Activated T-helper 2 cell treated with anti-CD3 and anti-CD28 coated beads, Interferon-gamma antibody, Interleukin-2, Interleukin-4, amounts not matched to agents 10 μg/mL and 5 μg/mL and 100 μg/mL, durations not matched to agents 14 hours and 24 hours and 36 hours (primary cell): Measurements from ENCODE around the gene INTS3. TPM values are rescaled to one million over a fixed set of nuclear protein-coding genes. Genes with fewer than 3 reads are reported as not detected.

Experiments used
- DNase-seq: peaks from one replicate; pipeline ENCODE4 v3.0.0; 2021; ENCODE audit warnings: low spot score
- H3K27ac Mint-ChIP-seq: one replicate; pipeline ENCODE4 v1.8.0; 2021; ENCODE audit warnings: mixed read lengths
- H3K27me3 Mint-ChIP-seq: one replicate; pipeline ENCODE4 v1.8.0; 2021; ENCODE audit warnings: low read depth, mixed read lengths
- H3K36me3 Mint-ChIP-seq: one replicate; pipeline ENCODE4 v1.8.0; 2021; ENCODE audit warnings: low read depth, mixed read lengths
- H3K4me1 Mint-ChIP-seq: one replicate; pipeline ENCODE4 v1.8.0; 2021; ENCODE audit warnings: low read depth, mixed read lengths
- H3K4me3 Mint-ChIP-seq: one replicate; pipeline ENCODE4 v1.8.0; 2021; ENCODE audit warnings: low read depth, mild to moderate bottlenecking, moderate library complexity, mixed read lengths
- H3K9me3 Mint-ChIP-seq: one replicate; pipeline ENCODE4 v1.8.0; 2021; ENCODE audit warnings: mixed read lengths
- intact Hi-C: fragments of 100-400 bp; cut with micrococcal nuclease; formaldehyde crosslinking; loops from one replicate; pipeline ENCODE4 v1.15.1; 2023
- total RNA-seq: library from RNA; stranded (reverse); gene quantifications from 2 replicates; pipeline ENCODE4 v1.2.3, GENCODE V29; 2022

Gene INTS3
- total RNA-seq = 53.8 and 54.0 TPM in 2 replicates

DNA sequence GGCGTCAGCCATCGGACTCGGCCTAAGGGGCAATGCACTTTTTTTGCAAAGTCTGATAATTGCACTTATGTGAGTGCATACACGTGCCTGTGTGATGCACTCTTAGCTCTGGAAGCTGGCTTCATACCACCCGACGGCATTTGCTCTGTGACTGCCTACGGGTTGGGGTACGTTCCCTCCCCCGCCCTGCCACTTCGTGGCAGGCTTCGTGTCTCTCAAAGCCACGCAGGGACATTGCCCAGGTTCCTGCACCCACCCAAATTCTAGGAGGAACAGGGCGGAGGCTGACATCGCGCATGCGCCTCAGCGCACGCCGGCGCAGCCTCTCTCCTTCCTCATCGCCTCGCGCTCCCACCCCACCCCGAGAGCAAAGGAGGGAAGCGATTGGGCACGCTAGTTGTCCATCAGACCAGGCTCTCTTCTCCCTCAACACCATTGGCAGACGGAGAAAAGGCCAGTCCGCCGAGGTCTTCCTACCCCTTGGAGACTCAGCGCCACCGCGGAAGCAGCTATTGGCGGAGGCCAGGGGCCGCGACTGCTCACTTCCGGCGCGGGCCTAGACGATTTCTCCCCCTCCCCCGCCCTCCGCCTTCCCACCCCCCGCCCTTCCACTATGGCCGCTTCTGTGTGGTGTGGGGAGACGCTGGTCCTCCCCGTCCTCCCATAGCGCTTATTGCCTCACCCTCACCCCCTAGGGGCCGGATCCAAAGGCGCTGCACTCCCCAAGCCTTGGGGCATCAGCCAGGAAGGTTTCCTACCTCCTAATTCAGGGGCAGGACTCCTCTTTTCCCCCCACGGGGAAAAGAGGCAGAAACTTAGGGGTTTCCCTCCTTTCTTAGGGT is at the start of gene INTS3:
TSS of gene INTS3 (plus strand) at position 588 of the 842 bp plus-strand sequence. CDS start 585 bp downstream, outside the sequence.
- intact Hi-C loops = loop anchor here (5.0 kb wide), 1 partner anchor 55 kb away; the partner anchor contains the start of gene ILF2
- H3K9me3 Mint-ChIP-seq = no peaks in the 10 kb centered on the region
- H3K4me1 Mint-ChIP-seq = peaks cover 31% of the 10 kb centered on the region
- peaks cover 22% of the 10 kb centered on the region for H3K36me3 Mint-ChIP-seq
- peak; percentile 100 for DNase-seq
- peak within 1 kb of the TSS; percentile 94 for H3K27ac Mint-ChIP-seq
- no peaks in the 10 kb centered on the region for H3K27me3 Mint-ChIP-seq
- peak within 1 kb of the TSS; percentile 95 for H3K4me3 Mint-ChIP-seq

- intact Hi-C loops = no loop called here
- no peaks in the 10 kb centered on the region for H3K9me3 Mint-ChIP-seq
- peaks cover 43% of the 10 kb centered on the region for H3K27me3 Mint-ChIP-seq
- H3K36me3 Mint-ChIP-seq = no peaks in the 10 kb centered on the region
- H3K27ac Mint-ChIP-seq = no peak within 1 kb of the TSS
- no peak for DNase-seq
- H3K4me3 Mint-ChIP-seq = peak within 1 kb of the TSS; percentile 71
- peaks cover 18% of the 10 kb centered on the region for H3K4me1 Mint-ChIP-seq
Observed at GRCh38 chr1:153678519-153679336, 49.1 kb upstream of the INTS3 start, which contains the start of gene NPR1. NPR1 (plus strand) TSS chr1:153678688; CDS start chr1:153679109, 421 bp downstream.

DNA sequence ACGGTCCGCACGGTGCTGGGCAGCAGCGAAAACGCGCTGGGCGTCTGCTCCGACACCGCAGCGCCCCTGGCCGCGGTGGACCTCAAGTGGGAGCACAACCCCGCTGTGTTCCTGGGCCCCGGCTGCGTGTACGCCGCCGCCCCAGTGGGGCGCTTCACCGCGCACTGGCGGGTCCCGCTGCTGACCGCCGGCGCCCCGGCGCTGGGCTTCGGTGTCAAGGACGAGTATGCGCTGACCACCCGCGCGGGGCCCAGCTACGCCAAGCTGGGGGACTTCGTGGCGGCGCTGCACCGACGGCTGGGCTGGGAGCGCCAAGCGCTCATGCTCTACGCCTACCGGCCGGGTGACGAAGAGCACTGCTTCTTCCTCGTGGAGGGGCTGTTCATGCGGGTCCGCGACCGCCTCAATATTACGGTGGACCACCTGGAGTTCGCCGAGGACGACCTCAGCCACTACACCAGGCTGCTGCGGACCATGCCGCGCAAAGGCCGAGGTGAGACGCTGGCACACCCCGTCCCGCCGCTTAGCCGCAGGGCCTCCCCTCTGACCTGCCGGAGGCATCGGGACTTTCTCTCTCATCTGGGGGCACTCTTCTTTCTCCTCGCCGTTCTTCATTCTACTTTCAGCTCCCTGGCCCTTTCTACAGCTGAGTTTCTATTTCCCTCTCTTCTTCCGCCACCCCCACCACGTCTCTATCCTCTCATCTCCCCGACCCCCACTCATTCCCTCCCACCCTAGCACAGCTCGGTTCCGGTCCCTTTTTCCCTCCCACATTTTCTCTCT is 48.3 kb upstream of the INTS3 start:
- Mint-ChIP-seq H3K27me3 (peaks cover 47% of the 10 kb centered on the region), H3K4me1 (peaks cover 18% of the 10 kb centered on the region), H3K36me3 (no peaks in the 10 kb centered on the region), H3K27ac (no peak overlapping the region), H3K4me3 (peak overlapping the region; percentile 69), H3K9me3 (no peaks in the 10 kb centered on the region)
- intact Hi-C loops = no loop called here
- no peak for DNase-seq

DNA sequence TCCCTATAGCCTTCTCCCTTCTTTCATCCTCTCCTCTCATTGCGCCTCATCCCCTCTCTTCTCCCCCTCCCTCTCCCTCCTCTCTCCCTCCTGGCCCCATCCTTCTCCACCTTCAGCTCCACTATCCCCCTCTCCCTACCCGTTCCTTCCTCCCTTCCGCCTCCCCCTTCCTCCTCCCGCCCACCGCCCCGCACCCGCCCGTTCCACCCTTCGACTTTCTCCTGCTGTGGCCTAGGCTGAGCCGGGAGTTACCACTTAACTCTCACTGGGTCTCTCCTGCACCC is 47.8 kb upstream of the INTS3 start:
- Mint-ChIP-seq H3K27me3 (peaks cover 47% of the 10 kb centered on the region), H3K4me3 (peak overlapping the region; percentile 46), H3K4me1 (peaks cover 18% of the 10 kb centered on the region), H3K36me3 (no peaks in the 10 kb centered on the region), H3K27ac (no peak overlapping the region), H3K9me3 (no peaks in the 10 kb centered on the region)
- no peak for DNase-seq
- intact Hi-C loops = no loop called here

DNA sequence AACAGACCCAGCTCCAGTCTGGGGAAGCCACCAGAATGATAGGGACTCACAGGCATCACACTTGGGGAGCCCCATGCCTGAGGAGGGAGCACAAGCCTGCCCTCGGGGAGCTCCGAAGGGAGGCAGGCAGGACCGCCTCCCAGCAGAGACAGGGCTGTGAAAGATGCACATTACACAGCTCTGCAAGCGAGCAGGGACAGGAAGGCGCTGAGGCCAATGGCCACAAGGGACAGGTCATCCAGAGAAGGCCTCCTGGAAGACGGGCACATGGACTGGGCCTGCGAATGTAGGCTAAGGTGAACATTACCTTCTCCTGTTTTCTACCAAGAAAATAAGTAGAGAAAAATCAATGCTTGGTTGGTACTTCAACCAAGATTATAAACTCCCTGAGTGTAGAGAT is 45.1 kb upstream of the INTS3 start:
- Mint-ChIP-seq H3K4me1 (peaks cover 14% of the 10 kb centered on the region), H3K4me3 (no peak overlapping the region), H3K27me3 (peaks cover 49% of the 10 kb centered on the region), H3K27ac (no peak overlapping the region), H3K9me3 (no peaks in the 10 kb centered on the region), H3K36me3 (no peaks in the 10 kb centered on the region)
- intact Hi-C loops = no loop called here
- DNase-seq = no peak

GRCh38 chr1:153683854-153684253 is 44.0 kb upstream of the INTS3 start:
- peak overlapping the region; percentile 15 for H3K27ac Mint-ChIP-seq
- DNase-seq = no peak
- no peaks in the 10 kb centered on the region for H3K36me3 Mint-ChIP-seq
- peaks cover 40% of the 10 kb centered on the region for H3K27me3 Mint-ChIP-seq
- intact Hi-C loops = no loop called here
- H3K4me3 Mint-ChIP-seq = no peak overlapping the region
- peaks cover 7% of the 10 kb centered on the region for H3K4me1 Mint-ChIP-seq
- H3K9me3 Mint-ChIP-seq = no peaks in the 10 kb centered on the region

DNA sequence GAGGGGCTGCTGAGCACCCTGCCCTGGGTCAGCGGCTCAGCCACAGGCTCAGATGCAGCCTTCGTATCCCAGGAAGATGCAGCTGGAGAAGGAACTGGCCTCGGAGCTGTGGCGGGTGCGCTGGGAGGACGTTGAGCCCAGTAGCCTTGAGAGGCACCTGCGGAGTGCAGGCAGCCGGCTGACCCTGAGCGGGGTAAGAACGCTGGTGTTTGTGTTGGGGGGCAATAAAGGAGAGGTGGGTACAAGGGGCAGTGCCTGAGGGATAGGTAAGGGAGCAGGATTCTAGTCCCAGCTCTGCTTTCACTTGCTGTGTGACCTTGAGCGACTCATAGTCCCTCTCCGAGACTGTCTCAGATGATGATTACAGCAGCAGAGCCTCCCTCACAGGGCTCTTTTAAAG is 43.0 kb upstream of the INTS3 start:
- intact Hi-C loops = no loop called here
- Mint-ChIP-seq H3K36me3 (no peaks in the 10 kb centered on the region), H3K27me3 (peaks cover 36% of the 10 kb centered on the region), H3K9me3 (no peaks in the 10 kb centered on the region), H3K4me3 (no peak overlapping the region), H3K27ac (no peak overlapping the region), H3K4me1 (peaks cover 3% of the 10 kb centered on the region)
- DNase-seq = no peak

GRCh38 chr1:153685544-153686340 is 42.1 kb upstream of the INTS3 start:
- no peak for DNase-seq
- intact Hi-C loops = no loop called here
- peaks cover 28% of the 10 kb centered on the region for H3K27me3 Mint-ChIP-seq
- no peaks in the 10 kb centered on the region for H3K36me3 Mint-ChIP-seq
- no peak overlapping the region for H3K27ac Mint-ChIP-seq
- no peaks in the 10 kb centered on the region for H3K4me1 Mint-ChIP-seq
- no peaks in the 10 kb centered on the region for H3K9me3 Mint-ChIP-seq
- H3K4me3 Mint-ChIP-seq = no peak overlapping the region

DNA sequence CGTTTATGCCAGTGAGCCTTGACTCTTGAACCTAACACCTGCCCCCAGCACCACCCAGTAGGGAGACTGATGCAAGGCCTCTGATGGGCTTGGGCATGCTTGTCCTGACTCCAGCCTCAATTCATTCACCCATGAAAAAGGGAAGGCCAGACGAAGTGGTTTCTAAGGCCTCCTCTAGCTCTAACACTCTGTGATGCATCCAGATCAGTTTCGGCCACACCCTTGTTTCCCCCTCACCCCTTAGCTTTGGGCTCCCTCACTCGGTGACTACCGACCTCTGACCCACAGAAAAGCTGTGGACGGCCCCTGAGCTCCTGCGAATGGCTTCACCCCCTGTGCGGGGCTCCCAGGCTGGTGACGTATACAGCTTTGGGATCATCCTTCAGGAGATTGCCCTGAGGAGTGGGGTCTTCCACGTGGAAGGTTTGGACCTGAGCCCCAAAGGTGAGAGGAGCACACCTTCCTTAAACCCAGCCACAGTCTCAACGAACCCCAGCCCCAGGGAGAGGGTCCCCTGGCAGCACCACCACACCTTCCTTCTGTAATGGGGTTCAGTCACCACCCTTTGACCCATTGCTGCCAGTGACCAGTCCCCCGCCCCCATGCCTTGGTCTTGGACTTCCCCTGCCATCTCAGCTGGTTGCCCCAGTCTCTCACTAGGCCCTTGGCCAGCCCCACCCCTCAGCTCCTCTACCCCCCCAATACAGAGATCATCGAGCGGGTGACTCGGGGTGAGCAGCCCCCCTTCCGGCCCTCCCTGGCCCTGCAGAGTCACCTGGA is 40.3 kb upstream of the INTS3 start:
- no peak overlapping the region for H3K4me3 Mint-ChIP-seq
- H3K36me3 Mint-ChIP-seq = no peaks in the 10 kb centered on the region
- no peak for DNase-seq
- H3K27me3 Mint-ChIP-seq = peaks cover 14% of the 10 kb centered on the region
- H3K27ac Mint-ChIP-seq = no peak overlapping the region
- intact Hi-C loops = no loop called here
- H3K4me1 Mint-ChIP-seq = no peaks in the 10 kb centered on the region
- no peaks in the 10 kb centered on the region for H3K9me3 Mint-ChIP-seq

GRCh38 chr1:153688276-153688675 is 39.6 kb upstream of the INTS3 start:
- Mint-ChIP-seq H3K27me3 (peaks cover 10% of the 10 kb centered on the region), H3K9me3 (no peaks in the 10 kb centered on the region), H3K4me1 (no peaks in the 10 kb centered on the region), H3K36me3 (no peaks in the 10 kb centered on the region), H3K27ac (no peak overlapping the region), H3K4me3 (no peak overlapping the region)
- no peak for DNase-seq
- intact Hi-C loops = no loop called here

GRCh38 chr1:153688736-153689328 is 39.0 kb upstream of the INTS3 start:
- no peaks in the 10 kb centered on the region for H3K36me3 Mint-ChIP-seq
- H3K4me1 Mint-ChIP-seq = no peaks in the 10 kb centered on the region
- no peak for DNase-seq
- H3K27me3 Mint-ChIP-seq = peaks cover 9% of the 10 kb centered on the region
- no peak overlapping the region for H3K27ac Mint-ChIP-seq
- no peaks in the 10 kb centered on the region for H3K9me3 Mint-ChIP-seq
- no peak overlapping the region for H3K4me3 Mint-ChIP-seq
- intact Hi-C loops = no loop called here
